ENCODE data around the gene KCP.
A peak's percentile ranks its signal among the peaks of the same experiment; 100 is the strongest.

KCP gene

GRCh38 chr7:128938544-128939074 is 28.1 kb upstream of the KCP start:
- no peak for DNase-seq

- no peak for DNase-seq
These were observed 27.4 kb upstream of the KCP start, which contains the start of gene IRF5 for GRCh38 chr7:128937647-128938543. TSS of gene IRF5 (plus strand) at chr7:128937927. CDS start at chr7:128942082, 4,155 bp downstream.

DNA sequence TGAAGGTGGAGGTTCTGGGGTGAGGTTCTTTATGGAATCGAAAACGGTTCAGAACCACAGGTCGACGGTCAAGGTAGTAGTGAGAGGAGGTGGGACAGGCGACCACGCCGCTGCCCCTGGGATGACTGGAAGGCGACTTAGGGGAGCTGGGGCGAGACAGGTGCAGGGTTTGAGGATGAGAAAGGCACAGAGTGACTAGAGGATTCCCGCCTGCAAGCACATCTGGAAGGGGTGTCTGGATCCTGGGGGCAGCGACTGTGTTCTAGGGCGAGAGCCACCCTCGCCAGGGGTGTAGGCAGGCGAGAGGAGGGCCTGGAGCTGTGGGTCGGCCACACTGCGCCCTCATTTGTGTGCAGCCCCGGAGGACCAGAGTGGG is 26.8 kb upstream of the KCP start:
- DNase-seq: no peak

GRCh38 chr7:128936798-128937197 is 26.3 kb upstream of the KCP start:
- DNase-seq: no peak

GRCh38 chr7:128935342-128935730 is 24.8 kb upstream of the KCP start:
- DNase-seq: no peak

- no peak for DNase-seq
These were observed 24.1 kb upstream of the KCP start for GRCh38 chr7:128934361-128935341.

DNA sequence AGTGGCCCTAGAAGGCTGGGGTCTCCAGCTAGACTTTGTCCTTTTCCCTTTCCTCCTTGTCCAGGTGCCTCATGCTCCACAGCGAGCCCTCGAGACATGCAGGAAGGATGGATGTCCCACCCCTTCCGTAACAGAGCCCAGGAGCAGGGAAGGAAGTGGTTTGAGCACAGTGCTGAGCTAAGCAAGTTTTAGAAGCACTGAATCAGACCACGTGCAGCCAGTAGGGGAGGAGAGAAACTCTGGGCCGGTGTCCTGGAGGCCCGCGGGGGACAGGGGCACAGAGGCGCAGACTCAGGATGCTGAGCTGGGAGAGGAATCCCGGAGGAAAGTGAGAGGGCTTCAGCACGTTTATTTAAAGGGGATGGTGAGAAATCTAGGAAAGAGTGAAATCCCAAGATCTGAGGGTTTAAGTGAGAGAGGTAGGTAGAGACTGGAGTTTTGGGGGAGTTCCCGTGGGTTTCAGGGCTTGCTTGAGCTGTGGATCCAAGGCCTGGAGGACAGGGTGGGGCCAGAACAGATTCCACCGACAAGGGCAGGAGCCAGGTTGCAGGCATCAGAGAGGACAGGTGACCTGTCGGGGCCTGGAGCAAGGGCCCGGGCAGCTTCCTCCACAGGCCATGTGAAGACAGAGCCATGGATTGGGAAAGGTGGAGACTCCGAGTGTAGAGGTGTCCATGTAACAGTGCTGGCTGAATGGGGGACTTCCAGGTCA is 22.8 kb upstream of the KCP start:
- DNase-seq: peak in 1 of 2 experiments; percentile 20

- no peak for DNase-seq
These were observed 22.3 kb upstream of the KCP start for GRCh38 chr7:128932862-128933179.

- DNase-seq: no peak
These were observed 21.7 kb upstream of the KCP start for GRCh38 chr7:128931965-128932861.

DNA sequence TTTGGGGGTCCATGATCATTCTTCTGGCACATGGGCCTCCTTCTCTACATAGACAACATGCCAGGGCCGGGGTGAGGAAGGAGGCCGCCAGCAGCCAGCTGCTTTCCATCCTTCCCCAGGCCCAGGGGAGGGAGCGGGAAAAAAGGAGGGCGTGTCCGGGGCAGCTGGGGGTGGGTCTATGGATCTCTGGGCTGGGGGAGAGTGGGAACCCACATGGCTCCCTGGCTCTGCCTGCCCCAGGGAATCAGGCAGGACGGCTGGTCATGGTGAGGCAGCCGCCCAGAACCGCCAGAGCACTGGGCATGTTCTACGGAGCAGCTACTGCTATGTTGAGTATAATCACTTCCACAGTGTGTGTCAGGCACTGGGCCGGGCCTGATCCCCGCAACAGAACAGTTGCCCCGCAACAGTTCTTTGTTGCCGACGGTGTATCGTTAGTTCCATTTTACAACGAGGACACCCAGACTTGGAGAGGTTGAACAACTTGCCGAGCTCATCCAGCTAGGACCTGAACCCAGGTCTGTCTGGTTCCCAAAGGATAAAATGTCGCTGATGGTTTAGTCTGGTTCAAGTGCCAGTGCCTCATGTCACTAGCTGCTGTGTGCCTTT is 20.8 kb upstream of the KCP start:
- no peak for DNase-seq

DNA sequence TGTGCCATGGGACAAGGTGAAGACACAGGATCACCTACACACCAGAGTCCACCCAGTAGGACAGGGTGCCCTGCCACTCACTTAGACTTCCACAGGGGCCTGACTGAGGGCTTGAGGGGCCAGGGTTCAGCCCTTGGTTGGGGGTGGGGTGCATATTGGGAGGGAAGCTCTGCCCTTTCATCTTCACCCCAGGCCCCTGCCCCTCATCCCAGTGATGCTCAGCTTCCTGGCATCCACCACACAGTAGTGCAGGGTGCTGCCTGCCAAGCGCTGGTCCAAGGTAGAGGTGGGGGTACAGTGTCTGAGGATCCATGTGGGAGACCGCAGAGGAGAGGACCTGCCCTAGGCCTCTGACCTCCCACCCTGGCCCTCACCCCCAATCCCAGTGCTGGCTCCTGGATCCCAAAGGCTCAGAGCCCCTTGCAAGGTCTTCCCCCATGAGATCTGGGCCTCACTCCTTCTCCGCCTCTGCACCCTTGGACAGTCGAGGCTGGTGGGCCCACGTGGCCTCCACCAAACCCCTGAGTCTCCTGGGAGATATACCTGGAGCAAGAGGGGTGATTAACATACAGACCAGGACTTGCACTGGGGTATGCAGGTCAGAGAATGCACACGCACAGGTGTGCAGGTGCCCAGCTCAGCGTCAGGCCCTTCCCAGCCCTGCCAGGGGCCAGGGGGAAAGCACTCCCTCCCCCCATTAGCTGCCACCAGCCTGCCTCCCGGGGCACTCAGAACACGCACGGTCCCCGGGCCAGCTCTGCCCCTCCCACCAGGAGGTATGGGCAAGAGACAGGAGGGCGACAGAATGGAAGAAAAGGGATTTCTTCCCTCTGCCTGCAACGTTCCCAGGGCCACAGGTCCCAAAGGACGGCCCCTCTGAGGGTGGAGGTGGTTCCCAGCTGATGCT is 18.6 kb upstream of the KCP start:
- no peak for DNase-seq

DNA sequence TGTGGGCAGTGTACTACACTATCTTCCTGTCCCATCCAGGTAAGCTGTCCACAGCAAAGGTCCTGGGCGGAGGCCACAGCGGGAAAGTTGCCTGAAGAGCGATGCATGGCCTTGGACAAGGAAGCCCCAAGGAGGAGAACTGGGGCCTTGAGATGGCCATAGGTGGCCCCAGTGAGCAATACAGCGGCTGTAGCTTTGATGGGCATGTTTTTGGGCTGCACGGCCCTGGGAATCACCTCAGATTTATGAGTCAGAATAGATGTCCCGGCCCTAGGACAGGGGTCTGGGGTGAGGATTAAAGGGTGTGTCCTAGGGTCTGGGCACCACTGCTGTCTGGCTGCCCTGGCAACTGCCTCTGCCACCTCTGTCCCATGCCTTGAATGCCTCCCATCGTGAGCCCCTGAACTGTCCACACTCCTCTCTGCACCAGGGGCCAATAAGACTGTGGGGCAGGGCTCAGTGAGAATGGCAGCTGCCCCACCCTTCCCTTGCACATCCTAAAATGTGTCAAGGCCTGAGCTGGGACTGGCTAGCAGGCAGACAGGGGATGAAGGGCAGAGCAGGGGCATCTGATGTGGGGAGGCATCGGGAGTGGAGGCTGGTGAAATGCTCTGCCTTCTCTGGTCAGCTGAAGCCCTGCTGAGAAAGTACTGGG is 17.8 kb upstream of the KCP start:
- DNase-seq: no peak

GRCh38 chr7:128924707-128925588 is 14.4 kb upstream of the KCP start:
- DNase-seq: no peak

- no peak for DNase-seq
These were observed 12.9 kb upstream of the KCP start for GRCh38 chr7:128923411-128923800.

GRCh38 chr7:128922496-128923410 is 12.2 kb upstream of the KCP start:
- DNase-seq: no peak

GRCh38 chr7:128921866-128922440 is 11.4 kb upstream of the KCP start:
- no peak for DNase-seq

All from activated CD4-positive, alpha-beta T cell treated with anti-CD3 and anti-CD28 coated beads, Interleukin-2, amount 50 U/mL, for 4 hours (primary cell).